Activated T-cell treated with anti-CD3 and anti-CD28 coated beads for 1 hour (primary cell): Measurements from ENCODE around the gene FRS3.
"Not testable (repeated sequence)": the region's sequence is repeated elsewhere in the genome, so short reads cannot be mapped to it uniquely, and the experiment has no call there.

Source experiments
- DNase-seq: peaks from one replicate; pipeline ENCODE4 v3.0.0-alpha.2; 2020; ENCODE audit warnings: low read depth

The FRS3 gene

DNA sequence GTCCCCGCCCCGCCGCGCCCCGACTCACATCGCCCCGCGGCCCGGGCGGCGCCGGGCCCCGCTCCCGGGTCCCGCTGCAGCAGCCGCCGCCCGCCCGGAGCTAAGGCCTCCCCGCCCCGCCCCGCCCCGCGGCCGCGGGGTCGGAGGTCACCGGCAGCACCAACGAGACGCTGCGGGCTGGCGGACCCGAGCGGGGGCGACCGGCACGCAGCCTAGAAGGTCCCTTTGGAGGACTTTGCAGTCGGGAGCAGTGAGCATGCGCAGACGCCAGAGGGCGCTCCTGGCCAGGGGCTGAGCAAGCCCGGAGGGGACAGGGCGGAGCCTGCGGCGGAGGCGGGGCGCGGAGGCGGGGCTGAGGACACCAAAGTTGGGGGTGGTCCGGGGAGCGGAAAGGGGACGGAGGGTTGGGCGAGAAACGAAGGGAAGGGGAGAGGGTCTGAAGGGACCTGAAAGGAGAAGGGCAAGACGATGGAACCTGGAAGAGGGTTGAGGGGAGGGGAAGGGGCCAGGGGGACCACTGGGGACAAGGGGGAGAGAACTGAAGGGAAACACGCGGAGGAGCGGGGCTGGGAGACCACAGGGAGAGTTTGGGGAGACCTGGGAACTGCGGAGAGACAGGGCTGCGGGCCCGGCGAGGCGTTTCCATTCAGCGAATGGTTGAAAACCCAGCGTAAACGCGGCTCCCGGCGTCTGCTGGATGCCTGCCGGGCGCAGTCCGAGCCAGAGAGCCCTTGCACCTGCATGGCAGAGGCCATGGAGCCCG is at the start of gene FRS3:
FRS3 (minus strand) TSS at position 113 of the 763 bp plus-strand sequence. CDS start 2,913 bp downstream, outside the sequence.
- peak; percentile 99 for DNase-seq

DNA sequence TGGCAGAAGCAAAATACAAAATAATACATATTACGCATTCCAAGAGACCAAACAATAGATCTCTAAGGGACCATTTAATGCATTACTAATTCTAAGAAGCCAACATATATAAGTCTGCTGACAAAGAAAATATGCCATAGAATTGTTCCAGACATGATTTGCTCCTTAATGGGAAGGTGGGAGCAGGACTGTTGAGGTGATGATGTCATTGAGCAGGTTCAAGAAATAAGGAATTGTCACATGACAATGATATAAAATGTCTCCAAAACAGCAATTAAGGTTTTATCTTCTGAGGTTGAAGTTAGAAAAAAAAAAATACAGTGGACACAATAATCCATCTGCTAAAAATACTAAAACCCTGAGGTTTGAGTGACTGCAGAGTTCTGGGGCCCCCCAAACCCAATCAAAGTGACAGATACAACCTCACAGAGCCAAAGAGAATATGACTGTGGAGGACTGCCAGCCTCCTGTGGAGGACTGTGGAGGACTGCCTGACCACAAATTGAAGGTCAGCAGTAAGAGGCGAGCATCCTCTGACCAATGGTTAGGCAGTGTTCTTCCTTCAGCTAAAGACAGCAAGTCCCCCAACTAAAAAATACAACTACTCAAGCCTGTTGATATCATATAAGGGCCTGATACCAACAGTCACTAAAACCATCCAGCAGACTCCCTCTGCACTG is 46.8 kb upstream of the FRS3 start:
- DNase-seq, result no peak

DNA sequence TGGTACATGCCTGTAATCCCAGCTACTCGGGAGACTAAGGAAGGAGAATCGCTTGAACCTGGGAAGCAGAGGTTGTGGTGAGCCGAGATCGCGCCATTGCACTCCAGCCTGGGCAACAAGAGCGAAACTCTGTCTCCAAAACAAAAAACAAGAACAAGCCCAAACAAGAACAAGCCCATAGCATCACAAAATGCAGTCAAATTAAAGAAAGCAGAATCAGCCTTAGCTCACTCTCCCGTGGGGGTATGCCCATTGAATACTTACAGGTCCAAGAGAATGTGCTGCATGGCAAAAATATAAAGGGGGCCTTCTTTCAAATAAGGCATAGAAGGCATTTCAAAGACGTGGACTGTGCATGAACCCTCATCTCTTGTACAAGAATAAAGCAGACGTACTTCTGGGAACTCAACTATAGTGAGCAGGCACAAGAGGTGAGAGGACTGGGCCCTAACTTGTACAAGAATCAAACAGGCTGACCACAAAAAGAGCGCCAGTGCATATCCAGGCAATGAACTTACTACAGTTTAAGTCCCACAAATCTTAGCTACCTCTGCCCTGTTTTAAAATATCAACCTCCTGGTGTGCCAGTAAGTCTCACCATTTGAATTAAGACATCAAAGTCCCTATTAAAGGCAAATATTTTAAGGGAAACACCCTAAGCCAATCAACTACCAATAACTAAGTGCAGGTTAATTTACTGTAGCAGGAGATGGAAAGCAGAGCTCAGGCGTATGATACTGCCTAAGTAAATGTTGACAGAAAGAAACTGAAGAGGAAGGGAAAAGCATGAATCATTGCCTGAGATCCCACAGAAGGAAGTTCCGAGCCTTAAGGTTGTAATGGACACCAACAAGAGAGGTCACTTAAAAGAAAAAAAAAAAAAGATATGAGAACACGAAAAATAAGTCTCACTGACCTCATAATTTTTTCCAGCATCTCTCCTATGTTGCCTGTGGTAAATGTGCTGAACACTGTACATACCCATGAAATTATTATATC is 45.2 kb upstream of the FRS3 start:
- DNase-seq, result no peak

GRCh38 chr6:41823178-41823577 is 43.5 kb upstream of the FRS3 start:
- no peak for DNase-seq

DNA sequence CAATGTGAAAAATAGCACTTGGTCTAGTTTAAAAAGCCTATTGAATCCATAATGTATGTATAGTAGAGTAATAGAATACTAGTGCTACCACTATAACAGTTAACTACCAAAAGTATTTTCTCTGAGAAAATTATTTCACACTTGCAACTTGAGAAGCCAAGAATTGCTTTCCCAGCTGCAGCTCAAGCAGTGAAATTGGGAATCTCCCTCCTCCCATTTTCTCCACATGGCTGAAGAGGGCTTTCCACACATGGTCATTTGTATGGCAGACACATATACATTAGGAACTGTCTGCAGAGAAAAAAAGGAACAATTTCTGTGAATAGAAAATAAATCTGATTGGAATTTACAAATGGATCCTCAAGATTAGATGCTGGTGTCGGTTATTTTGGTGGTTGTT is 42.3 kb upstream of the FRS3 start:
- DNase-seq, result no peak

- DNase-seq, result no peak
Measured at GRCh38 chr6:41821266-41821665, 41.6 kb upstream of the FRS3 start.

GRCh38 chr6:41818271-41819054 is 38.8 kb upstream of the FRS3 start:
- DNase-seq, result no peak

- no peak for DNase-seq
Measured at GRCh38 chr6:41815587-41815986, 35.9 kb upstream of the FRS3 start.

DNA sequence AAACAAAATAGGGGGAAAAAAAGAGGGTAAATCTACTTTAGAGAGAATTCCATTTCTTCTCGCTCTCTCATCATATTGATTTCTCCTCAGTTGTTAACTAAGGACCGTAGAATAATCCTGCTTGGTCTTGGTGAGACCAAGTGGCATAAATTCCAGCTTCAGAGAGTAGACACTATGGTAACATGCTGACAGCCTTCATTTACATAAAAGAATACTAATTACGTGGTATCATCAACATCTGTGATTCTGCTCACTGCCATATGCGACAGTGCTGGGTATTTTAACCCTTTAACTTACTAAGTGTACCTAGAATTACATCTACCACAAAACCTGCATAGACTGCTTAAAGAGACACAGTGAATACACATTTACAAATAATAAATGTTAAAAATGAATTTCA is 34.9 kb upstream of the FRS3 start:
- DNase-seq, result no peak

GRCh38 chr6:41813956-41814355 is 34.3 kb upstream of the FRS3 start:
- no peak for DNase-seq

DNA sequence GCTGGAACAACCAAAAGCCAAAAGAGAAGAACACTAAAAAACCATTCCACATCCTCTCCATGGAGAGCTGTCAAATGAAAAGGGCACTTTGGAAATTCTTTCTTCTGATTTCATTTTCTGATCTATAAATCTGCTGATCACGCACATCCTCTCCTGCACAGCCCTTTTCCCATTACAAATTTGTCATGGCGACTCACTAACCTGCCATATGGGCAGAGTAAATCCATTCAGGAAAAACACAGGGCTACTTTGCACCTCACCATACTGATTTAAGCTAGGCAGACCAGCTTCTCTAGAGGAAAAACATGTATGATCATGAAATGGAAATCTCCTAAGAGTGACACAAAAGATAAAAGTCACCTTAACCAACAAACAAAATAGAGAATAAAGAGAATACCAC is 33.8 kb upstream of the FRS3 start:
- no peak for DNase-seq

DNA sequence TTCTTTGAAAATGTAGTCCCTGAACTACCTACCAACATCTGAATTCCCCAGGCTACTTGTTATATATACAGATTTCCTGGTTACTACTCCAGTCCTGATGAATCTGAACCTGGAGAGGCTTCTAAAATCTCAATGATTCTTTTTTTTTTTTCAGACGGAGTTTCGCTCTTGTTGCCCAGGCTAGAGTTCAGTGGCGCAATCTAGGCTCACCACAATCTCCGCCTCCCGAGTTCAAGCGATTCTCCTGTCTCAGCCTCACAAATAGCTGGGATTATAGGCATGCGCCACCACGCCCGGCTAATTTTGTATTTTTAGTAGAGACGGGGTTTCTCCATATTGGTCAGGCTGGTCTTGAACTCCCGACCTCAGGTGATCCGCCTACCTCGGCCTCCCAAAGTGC is 32.2 kb upstream of the FRS3 start:
- DNase-seq, result not testable (repeated sequence)

- no peak for DNase-seq
Measured at GRCh38 chr6:41811095-41811494, 31.4 kb upstream of the FRS3 start.

- no peak for DNase-seq
Measured at GRCh38 chr6:41805830-41806774, 26.4 kb upstream of the FRS3 start.

GRCh38 chr6:41801380-41801779 is 21.7 kb upstream of the FRS3 start:
- no peak for DNase-seq

- DNase-seq, result no peak
Measured at GRCh38 chr6:41799559-41799911, 19.8 kb upstream of the FRS3 start.

- no peak for DNase-seq
Measured at GRCh38 chr6:41798901-41799558, 19.3 kb upstream of the FRS3 start.

GRCh38 chr6:41796474-41796873 is 16.8 kb upstream of the FRS3 start:
- DNase-seq, result no peak

DNA sequence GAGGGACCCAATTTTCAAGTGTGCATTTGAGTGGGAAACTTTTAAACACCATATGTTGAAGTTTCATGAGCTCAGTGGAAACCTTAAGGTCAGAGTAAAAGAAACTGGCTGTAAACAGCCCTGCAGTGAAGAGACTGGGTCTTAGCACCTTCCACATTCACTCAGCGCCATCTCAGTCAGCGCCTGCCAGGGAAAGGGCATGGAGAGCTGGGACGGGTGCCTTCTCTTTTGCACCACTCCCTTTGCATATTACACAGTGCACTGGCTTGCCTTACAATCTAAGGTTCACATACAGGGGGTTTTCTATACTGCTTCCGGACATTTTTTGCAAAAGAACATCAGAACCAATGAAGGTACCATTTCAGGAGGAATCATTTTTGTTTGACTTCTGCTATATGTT is 12.3 kb upstream of the FRS3 start:
- no peak for DNase-seq

- no peak for DNase-seq
Measured at GRCh38 chr6:41791305-41791704, 11.6 kb upstream of the FRS3 start.
